Measurements from ENCODE around the gene HDAC4.

HDAC4 gene

DNA sequence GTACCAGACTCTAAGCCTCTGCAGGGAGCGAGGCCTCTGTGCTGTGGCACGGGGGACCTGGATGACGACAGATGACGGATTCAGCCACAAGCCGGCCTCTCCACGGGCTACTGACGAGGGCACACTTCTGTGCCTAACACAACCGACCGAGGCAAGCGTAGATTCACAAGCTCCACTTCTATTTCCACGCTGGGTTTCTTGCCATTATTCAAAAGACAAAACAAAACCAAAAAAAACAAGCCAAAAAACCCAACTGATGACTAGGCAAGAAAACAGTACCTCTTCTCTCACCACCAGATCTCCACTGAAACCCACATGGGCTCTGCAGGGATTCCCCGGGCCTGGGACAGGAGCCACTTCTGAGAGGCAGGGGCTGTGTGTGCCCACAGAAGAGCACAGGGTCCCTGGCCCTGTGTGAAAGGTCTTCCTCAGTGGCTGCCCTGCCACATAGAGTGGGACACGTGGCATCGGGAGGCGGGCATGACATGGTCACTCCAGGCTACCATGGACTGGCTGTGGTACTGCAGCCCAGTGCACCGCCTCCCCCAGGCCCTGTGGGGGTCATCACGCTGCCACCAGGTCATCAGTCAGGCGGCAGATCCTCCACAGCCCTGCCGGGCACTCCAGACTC, 254.7 kb downstream of the HDAC4 start:
- DNase-seq, result no peak

DNA sequence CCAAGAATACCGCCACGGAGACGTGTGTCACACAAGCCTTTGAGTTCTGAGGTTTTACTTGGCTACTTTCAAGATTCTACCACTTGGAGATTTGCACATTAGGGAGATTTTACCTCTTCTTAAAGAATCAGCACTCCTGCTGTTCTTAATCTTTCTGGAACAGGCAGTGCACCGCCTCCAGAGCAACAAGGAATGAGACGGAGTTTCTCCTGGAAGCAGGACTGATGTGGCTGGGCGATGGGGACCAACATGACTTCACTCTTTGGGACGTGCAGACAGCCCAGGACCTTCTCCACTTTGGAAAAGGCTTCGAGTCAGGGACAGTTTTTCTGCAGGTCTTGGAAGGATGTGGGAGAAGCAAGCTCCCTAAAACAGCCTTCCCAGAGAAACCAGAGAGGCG, 255.2 kb downstream of the HDAC4 start:
- no peak for DNase-seq

DNA sequence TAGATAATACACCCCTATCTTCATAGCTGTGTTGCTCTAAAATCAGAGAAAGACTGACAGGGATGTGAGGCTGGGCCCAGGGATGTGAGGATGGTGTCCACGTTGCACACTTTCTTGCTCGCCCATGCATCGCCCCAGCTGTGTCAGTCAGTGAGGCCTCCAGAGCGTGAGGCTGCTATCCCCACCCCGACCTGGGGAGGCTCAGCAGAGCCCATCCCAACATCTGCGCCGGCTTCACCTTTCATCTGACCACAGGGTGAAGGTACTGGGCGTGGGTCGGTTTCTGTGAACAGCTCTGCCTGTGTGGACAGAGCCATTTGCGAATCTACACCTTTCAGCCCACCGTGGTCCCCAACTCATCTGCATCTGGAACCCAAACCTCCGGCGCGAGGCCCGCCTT, 255.7 kb downstream of the HDAC4 start:
- DNase-seq, result no peak

DNA sequence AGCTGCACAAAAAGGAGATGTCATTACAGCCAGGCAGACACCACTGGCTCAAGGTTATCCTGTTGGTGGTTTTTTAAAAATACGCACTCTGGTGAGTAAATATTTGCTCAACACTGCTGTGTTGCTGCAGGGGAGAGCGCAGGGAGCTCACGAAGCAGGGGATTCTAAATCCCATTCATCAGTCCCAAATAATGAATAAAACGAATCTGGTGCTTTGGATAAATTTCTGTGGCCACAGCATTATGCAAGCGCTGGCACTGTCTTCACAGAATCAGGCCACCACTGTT, 256.2 kb downstream of the HDAC4 start:
- no peak for DNase-seq

DNA sequence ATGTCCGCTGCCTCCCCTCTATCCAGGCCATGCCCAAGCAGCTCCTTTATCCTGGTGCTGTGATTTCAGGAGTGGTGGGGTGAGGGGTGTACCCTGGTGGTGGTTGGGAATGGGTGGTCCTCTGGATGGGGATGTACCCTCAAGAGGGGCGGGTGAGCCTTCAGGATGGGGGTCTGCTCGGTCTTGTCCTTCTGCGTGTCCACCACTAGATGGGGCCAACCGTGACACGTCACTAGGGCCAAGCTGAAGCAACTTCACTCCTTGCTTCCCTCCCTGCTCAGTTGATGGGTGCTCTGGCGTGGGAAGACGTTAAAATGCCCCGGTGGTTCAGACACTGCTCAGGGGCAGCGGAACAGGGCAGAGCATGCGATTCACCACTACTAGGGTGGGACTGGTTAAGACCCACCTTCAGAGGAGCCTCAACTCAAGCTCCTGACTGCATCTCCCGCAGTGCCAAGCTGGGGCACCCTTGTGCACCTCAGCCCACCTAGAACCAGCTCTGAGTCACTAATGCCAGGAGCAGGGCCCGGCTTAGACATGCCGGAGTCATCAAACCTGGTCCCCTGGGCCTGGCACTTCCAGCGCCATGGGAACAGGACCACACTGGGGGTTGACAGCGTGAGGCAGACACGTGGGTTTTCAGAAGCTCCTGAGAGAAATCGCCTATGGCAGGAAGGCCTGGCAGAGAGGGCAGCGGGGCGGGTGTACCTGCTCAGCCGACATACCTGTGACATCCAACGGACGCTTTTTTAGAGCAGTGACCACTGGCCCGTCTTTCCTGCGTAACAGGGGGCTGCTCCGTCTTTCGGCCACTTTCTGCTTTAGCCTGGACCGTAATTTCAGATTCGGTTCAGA, 256.7 kb downstream of the HDAC4 start:
- DNase-seq, result peak; percentile 0 to 2

DNA sequence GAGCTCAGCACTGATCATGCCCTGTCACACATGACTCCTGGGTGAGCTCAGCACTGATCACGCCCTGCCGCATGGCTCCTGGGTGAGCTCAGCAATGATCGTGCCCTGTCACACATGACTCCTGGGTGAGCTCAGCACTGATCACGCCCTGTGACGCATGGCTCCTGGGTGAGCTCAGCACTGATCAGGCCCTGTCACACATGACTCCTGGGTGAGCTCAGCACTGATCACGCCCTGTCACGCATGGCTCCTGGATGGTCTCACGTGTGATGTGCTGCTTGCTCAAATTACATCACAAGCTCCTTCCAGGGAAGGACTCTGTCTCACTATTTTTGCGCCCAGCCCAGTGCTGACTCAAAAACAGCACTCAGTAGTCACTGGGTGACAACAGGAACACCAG, 258.0 kb downstream of the HDAC4 start:
- DNase-seq, result no peak

DNA sequence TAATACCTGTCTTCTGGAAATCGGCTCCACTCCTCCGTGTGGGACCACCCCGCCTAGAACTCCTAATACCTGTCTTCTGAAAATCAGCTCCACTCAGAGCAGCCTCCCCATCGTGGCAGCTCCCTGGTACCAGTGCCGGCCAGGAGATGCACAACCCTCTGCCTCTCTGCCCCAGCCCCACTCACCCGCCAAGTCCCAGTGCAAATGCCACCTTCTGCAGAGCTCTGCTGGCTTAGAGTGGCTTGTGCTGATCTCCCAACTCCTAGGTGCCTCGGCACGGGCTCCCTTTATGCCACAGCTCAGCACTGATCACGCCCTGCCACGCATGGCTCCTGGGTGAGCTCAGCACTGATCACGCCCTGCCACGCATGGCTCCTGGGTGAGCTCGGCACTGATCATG, 258.5 kb downstream of the HDAC4 start:
- DNase-seq, result no peak

DNA sequence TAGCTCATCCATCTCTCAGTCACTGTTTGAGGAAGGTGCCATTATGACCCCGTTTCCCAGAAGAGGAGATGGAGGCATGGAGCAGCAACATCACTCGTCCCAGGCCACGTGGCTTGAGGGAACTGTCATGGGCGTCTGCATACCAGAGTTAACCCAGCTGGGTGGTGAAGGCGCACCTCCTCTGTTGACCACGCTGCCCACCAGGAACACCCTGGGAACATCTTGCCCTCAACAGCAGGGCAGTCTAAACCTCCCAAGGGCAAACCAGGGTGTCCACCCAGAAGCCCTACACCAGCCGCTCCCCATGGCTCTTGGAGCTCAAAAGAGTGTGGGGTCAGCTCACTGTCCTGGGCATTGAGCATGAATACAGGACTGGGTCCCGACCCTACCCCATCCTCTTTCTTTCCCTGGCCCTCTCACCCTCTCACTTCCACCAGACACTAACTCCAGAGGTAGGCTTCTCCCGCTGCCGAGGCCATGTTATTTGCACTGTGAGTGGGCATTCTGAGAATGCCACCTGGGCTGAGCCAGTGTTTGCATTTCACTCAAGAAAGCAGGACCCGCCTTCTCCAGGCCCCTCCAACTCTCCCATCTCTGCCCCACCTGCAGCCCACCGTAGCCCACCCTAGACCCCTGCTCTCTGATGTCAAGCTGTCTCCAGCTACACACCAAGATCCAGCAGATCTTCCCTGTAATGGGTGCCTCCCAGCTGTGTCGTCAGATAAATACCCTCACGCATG, 259.6 kb downstream of the HDAC4 start:
- DNase-seq, result no peak

DNA sequence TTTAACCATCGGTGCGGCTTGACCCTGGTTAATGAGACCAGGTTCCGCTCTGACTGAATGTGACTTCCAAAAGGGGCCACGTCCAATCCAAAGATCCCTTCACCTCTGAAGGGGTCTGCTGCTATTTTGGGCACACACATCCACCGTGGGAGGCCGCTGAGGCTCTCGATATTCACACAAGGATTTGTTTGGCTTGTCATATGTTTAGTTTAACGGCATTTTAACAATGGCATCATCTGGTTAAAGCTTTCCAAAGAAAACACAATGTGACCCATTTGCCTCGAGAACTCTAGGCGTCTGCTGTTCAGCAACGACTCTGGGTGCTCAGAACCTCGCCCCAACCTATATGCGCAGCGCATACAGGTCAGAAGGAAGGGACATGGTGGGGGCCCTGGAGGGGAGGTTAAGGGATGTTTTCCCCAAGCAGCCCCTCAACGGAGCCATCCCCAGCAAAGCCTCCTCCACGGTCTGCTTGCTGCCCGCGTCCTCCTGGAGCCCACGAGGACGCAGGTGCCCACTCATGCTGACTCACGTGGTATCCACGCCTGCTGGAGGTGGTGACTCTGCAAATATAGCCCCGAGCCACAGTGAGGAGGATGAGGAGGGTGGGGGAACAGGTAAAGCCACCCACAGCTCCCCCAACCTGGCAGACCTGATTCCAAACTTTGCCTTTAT, 260.3 kb downstream of the HDAC4 start:
- no peak for DNase-seq

DNA sequence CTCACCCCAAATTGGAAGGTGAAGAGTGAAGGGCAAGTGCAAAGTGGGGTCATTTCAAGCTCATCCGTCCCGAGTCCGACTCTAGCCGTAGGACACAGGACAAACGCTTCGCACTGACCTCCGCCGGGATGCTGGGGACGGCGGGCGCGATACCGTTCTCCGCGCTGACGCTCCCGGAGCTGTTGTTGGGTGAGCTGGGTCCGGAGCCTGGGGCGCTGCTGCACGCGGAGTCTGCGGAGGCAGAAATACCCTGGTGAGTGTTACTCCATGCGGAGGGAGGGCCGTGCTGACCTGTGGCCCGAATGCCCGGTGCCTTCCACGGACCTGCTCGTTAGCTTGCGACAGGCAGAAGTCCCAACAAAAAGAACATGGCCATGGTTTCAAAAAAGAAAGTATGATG, 261.3 kb downstream of the HDAC4 start:
- no peak for DNase-seq

DNA sequence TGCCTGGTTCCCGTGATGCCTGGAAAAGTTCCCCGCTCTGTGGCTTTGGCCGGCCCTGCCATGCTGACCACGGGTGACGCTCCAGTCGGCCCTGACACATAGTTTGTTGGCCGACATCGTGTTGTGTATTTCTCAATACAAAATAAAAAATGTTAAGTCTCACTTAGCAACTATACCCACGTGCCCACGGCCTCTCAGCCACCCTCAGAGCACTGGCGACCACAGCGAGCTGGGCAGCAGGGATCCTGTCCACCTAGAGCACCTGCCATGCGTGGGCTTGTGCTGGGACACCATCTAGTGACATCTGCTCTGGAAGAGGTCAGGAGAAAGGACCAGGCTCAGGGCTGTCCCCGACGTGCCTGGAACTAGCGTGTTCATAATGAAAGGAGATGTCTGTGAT, 261.7 kb downstream of the HDAC4 start:
- DNase-seq, result no peak

DNA sequence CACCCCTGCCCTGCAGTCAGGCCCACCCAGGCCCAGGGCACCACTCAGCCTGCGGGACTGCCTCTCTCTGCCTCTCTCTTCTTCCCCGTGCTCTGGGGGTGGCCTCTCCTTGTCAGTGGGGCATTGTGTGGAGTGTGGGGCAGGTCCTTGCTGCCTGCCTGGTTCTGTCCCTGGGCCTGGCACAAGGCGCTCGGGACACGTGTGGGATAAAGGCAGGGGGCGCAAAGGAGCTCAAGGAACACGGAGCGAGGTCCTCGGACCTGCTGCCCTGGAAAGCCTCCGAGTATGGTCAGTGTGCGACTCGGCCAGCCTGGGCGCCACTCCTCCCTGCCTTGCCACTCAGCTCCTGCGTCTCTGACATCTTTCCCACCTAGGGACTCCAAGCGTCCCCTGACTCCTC, 262.2 kb downstream of the HDAC4 start:
- DNase-seq, result no peak

DNA sequence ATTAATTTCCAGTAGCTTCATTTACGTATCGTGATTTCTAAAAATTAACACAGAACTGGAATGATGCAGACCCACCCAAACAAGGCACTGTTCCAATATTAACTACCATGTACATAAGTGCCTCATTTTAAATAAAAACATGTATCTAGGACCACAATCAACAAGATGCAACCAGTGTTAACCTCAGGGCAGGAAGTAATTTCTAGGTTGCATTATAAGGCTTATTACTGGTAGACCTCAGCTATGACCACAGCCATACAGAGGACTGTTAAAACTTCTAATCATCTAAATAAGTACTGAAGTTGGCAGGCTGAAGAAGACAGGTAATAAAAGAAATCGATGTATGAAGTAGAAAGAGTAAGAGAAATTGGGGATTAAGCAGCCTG, 262.9 kb downstream of the HDAC4 start:
- DNase-seq, result no peak

DNA sequence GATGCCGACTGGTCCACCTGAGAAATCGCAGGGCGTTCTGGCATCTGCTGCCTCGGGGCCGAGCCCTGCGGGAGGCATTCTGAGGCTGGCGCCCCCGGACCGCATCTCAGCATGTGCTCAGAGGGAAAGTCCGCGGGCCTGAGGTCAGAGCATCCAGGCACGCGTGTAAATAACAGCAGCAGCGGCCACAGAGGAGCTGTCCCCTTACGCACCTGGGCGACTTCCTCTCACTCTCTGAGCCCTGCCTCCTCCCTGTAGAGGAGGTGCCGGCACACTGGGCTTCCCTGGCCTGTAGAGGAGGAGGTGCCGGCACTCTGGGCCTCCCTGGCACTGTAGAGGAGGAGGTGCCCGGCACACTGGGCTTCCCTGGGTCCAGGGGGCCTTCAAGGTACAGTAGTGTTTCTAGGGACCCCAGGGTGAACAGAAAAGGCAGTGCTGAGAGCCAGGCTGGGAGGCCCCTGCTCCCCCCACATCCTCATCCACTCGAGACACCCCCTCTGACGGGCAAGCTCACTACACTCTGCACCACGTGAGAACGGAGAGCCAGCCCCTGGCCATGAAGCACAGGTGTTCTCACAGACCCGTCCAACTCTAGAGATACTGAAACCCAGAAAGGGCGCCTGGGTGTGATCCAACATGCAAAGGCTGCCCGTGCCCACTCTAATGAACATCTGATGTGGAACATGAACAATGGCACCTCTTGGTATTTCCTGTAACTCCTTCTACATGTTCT, 263.5 kb downstream of the HDAC4 start:
- DNase-seq, result no peak

DNA sequence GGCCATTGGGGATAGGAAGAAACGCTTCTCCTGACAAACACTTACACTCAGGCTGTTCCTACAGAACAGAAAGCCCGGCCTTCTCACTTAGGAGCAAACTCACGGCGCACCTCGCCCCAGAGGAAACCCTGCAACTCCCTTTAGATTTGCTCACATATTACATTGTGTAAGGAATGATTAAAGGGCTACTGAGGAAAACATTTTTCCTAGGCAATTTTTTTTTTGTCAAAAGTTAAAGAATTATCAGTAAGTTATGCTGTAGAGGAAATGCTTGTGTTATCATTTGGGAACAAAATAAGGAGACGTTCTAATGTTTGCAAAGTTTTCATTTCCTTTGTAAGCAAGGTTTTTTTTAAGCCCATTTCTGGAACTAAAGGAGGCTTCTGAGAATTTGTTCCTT, 264.1 kb downstream of the HDAC4 start:
- no peak for DNase-seq

DNA sequence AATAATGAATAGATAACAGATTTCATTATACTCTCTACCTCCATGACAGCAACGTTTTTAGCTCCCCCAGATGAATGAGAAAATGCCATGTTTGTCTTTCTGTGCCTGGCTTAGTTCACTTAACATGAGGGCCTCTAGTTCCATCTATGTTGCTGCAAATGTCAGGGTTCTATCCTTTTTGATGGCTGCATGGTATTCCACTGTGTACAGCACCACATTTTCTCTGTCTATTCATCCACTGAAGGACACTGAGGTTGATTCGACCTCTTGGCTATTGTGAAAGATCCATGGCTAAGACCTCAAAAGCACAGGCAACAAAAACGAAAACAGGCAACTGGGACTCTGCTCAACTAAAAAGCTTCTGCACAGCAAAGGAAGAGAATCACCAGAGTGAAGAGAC, 264.6 kb downstream of the HDAC4 start:
- no peak for DNase-seq

DNA sequence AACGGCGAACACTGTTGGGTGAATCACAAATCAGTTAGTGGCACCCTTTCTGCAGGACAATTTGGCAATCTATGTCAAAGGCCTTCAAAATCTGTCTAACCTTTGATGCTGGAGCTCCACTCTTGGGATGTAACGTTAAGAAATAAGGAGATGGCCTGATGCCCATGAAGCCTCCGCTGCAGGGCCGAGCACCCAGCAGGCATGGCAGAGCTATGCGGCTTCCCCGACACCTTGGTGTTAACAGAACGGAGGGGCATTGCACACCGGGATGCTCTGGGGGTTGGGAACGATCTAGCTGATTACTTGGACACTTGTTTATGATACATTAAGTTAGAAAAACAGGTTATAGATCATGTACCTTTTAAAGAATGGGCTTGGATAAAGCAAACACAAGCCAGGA, 265.3 kb downstream of the HDAC4 start:
- DNase-seq, result no peak

DNA sequence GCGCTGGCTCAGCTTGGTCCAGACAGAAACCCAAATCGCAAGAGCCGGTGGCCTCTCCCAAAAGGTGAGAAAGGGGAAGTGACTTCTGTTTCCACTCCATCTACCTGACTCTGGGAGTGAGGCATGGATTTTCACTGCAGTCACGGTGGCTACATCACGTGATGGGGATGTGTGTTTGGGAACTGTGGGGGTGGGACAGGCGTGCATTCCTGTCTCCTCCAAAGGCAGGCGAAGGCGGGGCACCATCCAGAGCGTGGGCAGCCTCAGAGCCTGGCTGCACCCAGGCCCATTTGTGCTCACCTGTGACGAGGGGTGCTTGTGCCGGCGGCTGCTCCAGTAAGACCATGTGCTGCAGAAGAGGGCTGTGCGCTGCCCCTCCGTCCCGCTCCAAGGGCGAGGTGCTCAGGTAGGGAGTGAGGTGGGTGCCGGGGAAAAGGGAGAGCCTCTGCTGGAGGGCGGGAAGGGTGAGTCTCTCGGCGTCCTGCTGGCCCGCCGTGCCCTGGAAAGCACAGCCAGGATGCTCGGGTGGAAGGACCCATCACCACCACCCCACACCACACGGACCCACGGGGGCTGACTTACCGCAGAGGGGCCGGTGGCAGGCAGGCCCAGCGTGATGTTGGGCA, 266.8 kb downstream of the HDAC4 start:
- DNase-seq, result no peak

DNA sequence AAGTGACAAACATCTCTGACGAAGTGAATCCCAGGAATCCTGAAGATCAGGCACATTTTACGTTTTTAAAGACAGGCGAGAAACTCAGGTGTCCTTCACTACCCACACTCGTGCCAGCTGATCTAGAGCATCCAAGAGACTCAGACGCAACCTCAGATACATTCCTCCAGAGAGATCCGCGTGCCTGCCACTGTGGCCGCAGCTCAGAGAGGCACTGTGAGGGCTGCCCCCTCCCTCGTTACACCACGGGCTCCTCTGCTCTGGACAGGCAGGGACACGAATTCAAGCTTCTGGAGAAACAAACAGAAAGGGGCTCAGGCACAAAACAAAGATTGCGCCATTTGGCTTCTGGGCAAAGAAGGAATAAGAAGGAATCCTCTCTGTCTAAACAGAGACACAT, 268.0 kb downstream of the HDAC4 start:
- no peak for DNase-seq

DNA sequence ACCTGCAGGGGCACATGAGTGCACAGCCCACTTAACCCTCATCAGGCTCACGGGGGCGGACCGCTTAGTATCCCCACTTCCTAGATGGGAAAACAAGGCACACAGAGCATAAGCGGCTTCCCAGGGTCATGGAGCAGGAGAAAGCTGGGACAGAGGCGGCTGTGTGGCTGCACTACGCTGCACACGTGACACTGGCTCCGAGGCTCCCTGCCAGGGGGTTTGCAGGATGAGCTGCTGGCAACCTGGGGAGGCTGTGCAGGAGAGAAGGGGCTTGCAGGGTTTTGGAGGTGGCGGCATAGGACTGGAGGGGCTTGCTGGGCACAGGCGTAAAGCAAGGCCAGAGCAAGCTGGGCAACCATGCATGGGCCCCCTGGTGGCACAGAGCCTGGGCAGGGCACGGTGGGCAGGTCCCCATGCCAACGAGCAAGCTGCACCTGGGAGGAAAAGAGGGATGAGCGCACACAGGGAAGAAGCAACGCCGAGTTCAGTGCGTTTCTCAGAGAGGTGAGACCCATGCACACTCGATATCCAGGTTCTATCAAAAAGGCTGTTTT, 268.6 kb downstream of the HDAC4 start:
- no peak for DNase-seq

DNA sequence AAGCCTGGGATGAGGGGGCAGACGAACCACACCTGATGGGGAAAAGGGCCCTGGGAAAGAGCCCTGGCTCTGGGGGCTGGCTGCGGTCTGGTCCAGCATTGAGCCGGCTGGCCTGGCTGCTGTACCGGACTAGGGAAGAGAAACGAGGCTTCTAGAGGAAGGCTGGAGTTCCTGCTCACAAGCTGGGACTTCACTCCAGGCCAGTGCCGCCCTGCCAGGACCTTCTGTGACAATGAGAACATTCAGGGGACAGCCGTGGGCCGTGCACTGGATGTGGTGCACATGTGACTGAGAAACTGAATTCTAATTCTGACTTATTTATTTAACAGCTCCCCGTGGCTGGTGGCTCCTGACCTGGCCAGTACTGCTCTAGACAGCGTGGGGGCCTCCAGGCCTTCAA, 269.3 kb downstream of the HDAC4 start:
- no peak for DNase-seq

DNA sequence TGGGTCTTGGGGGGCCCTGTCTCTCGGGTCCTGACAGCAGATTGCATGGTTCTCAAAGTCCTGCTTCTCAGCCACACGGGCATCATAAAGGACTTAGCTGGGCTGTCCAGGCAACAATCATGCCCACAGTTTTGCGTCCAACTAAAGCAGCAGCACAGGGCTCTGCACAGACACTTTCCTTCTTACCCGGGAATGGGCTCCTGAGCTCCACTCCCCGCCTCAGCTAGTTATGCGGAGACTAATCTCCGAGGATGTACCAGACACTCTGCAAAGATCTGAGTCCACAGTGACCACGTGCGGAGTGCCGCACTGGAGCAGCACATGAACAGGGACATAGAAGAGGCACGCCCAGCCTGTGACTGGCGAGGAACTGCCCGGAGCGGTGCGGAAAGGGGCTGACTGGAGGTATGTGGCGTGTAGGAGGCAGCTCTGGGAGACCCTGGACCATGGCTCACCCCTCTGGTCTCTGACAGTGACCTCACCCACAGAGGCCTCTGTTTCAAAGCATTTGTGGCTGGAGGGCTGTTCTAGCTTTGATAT, 270.0 kb downstream of the HDAC4 start:
- DNase-seq, result no peak

Data from Kasumi-1 (cell line).